ENCODE results near the gene BRINP3.

- TF ChIP-seq POLR2A (IDR thresholded peaks at IDR 0.05) (no peak), POLR2AphosphoS5 (IDR thresholded peaks at IDR 0.05) (no peak)
These were observed 2.9 kb downstream of the BRINP3 start for GRCh38 chr1:190474650-190475211.

All from upper lobe of left lung (tissue), 4 donors.